Measurements from ENCODE around the gene TMEM44.

TMEM44 gene

DNA sequence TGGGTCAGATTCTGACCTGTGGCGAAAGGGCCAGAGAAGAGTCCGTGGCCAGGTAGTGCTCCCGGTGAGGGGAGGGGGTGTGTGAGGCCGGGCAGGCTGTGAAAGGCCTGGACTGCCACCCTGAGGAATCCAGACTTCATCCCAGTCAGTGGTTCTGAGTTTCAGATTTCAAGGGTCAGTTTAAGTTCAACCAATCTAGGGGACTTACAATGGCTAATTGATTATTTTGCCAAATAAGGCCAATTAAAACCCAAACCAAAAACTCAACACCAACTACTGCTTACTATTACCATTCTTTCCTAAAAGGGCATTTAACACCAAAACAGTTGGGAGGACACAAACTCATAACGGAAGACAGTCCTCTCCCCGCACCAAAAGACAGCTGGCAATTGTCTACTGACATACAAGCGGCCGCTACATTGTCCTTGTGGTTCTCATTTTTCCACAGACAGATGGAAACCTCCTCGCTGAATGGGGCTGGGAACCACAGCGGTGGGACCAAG, 30.5 kb downstream of the TMEM44 start:
- no peak for DNase-seq (ENCODE audit: low spot score)
- TF ChIP-seq, protein P1, sequence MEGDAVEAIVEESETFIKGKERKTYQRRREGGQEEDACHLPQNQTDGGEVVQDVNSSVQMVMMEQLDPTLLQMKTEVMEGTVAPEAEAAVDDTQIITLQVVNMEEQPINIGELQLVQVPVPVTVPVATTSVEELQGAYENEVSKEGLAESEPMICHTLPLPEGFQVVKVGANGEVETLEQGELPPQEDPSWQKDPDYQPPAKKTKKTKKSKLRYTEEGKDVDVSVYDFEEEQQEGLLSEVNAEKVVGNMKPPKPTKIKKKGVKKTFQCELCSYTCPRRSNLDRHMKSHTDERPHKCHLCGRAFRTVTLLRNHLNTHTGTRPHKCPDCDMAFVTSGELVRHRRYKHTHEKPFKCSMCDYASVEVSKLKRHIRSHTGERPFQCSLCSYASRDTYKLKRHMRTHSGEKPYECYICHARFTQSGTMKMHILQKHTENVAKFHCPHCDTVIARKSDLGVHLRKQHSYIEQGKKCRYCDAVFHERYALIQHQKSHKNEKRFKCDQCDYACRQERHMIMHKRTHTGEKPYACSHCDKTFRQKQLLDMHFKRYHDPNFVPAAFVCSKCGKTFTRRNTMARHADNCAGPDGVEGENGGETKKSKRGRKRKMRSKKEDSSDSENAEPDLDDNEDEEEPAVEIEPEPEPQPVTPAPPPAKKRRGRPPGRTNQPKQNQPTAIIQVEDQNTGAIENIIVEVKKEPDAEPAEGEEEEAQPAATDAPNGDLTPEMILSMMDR (IDR thresholded peaks at IDR 0.05; ENCODE audit: extremely low read depth, missing control alignments), result no peak

DNA sequence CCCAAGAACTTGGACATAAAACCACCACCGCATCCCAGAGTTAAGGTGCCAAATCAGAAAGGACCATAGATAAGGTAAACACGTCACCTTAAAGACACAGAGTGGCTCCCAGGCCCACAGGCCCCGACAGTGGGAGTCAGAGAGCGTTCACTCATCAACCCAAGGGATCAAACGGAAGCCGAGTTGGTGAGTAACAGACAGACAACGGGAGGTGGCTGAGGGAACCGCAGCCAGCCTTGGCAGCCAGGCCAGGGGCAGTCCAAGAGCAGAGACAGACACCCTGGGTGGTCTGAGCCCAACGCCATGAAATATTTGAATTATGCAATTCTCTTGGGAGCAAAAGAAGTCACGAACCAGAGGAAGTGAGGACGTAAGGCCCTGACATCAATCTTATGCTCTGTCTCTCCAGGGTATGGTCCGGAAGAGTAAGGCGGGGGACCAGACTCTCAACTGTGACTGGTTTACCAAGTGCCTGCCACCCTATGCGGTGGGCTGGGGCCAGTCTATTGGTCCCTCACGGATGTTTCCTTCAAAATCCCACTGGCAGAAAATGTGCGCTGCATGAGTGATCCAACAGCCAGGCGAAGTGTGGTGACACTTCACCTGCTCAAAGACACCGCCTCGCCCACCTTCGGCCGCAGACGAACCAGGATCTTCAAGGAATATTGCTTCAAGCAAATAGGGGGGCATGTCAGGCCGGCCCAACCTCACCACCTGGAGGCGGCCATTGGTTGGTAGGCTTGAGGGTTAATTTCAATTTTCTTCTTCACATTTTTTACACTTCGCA, 34.3 kb downstream of the TMEM44 start:
- TF ChIP-seq, protein P1 (IDR thresholded peaks at IDR 0.05; ENCODE audit: extremely low read depth, missing control alignments), result no peak

DNA sequence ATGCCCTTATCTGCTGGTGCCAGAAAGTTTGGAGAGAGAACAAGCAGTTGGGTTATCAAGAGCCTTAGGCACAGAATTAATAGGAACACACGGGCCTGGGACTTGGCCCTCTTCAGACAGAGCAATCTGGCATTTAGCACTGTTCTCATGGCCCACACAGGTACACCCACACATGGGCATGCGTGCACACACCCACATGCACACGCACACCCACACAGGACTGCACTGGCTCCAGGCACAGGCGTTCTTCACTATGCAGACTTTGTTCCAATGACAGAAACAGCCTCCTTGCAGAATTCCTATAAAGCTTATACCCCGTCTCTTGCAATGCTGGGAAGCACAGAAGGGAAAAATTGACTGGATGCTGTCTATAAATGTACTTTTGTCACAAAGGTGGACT, 36.3 kb downstream of the TMEM44 start:
- TF ChIP-seq, protein P1 (IDR thresholded peaks at IDR 0.05; ENCODE audit: extremely low read depth, missing control alignments), result no peak

More for the DNA sequence above, 34.3 kb downstream of the TMEM44 start:
- DNase-seq (ENCODE audit: low spot score), result no peak

DNA sequence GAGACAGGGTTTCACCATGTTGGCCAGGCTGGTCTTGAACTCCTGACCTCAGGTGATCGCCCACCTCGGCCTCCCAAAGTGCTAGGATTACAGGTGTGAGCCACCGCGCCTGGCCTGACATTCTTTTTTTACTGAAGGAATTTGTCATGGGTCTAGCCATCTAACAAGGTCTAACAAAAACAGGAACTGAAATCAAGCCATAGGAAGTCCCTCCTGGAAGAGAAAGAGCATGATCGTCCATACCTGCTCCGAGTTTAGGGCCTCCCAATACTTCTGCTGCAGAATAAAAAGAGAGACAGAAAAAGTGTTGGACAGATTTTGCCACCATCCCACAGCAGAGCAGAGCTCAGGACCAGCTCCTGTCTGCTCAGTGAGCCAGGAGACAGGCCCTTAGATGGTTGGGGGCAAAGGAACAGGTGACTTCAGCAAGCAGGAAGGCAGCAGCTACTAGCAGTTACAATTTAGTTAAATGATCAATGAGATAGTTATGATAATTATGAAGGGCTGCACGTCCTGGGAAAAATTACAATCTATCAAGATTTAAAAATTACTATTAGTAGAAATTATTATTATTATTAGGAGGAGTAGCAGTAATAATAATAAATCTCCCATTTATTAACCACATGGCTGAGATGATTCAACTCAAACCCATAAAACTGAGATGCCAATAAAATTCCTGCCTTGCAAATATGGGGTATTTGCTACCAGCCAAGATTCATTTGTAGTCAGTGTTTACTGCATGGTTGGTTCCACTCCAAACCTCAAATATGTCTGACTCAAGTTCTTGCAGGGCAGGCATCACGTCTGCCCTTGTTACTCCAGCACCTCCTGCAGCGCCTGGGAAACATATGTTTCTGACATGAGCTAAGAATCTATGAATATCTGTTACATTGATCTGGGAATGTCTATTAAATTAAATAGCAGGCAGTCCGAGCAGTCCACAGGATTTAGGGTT, 40.1 kb downstream of the TMEM44 start:
- DNase-seq (ENCODE audit: low spot score), result no peak
- TF ChIP-seq, protein P1 (IDR thresholded peaks at IDR 0.05; ENCODE audit: extremely low read depth, missing control alignments), result no peak

More for the DNA sequence above, 36.3 kb downstream of the TMEM44 start:
- DNase-seq (ENCODE audit: low spot score), result no peak

DNA sequence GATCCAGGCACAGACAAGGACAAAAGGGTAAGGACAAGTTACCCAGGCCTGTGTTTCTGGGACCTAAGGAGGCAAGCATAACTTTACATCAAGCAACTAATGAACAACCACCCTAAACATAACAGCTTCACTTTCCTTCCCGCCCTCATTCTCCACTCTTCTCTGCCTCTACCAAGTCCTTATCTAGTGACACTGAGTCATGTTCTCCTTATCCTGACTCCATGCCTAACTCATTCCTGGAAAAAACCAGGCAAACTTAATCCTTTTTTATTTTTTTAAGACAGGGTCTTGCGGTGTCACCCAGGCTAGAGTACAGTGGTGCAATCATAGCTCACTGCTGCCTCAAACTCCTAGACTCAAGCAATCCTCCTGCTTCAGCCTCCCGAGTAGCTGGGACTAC, 44.5 kb downstream of the TMEM44 start:
- no peak for DNase-seq (ENCODE audit: low spot score)
- TF ChIP-seq, protein P1 (IDR thresholded peaks at IDR 0.05; ENCODE audit: extremely low read depth, missing control alignments), result no peak

DNA sequence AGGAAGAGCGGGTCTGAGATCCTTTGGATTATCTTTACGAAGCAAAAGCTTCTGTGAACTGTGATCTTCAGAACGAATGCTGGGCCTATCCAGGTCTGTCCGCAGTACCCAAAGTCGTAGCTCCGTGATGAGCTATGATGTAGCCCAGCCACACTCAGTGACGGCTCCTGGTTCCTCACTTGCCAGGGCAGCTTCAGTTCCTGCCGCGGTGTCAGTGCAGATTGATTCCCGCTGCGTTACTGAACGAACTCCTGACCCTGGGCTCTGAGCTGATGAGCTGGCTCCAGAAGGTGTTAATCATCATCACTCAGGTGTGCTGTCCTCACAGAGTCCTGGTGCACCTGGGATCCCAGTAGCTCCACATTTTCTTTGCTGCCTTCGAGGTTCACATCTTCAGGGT, 45.0 kb downstream of the TMEM44 start:
- TF ChIP-seq, protein P1 (IDR thresholded peaks at IDR 0.05; ENCODE audit: extremely low read depth, missing control alignments), result no peak
- no peak for DNase-seq (ENCODE audit: low spot score)

Measured in GM20000 (cell line).